ENCODE results near the gene GPC4.

Gene GPC4

GRCh38 chrX:133384454-133384853, 30.8 kb downstream of the GPC4 start:
- H3K4me1 ChIP-seq (ENCODE audit: control insufficient read depth in 1 of 2, insufficient read depth in 2 of 2, low read length in 2 of 2): peaks cover 0 to 9% of the 10 kb centered on the region in 2 donors
- no peaks in the 10 kb centered on the region for H3K36me3 ChIP-seq (ENCODE audit: control insufficient read depth in 1 of 2, insufficient read depth in 2 of 2, low read length in 2 of 2)
- H3K27me3 ChIP-seq (ENCODE audit: low read depth, low read length): no peaks in the 10 kb centered on the region
- H3K27ac ChIP-seq (ENCODE audit: low read length): no peak overlapping the region
- H3K9me3 ChIP-seq (ENCODE audit: control insufficient read depth in 1 of 2, low read length in 2 of 2): no peaks in the 10 kb centered on the region
- H3K4me3 ChIP-seq (ENCODE audit: low read depth in 1 of 2, low read length in 2 of 2): no peak overlapping the region

- no peak overlapping the region for H3K4me3 ChIP-seq (ENCODE audit: low read depth in 1 of 2, low read length in 2 of 2)
- no peaks in the 10 kb centered on the region for H3K36me3 ChIP-seq (ENCODE audit: control insufficient read depth in 1 of 2, insufficient read depth in 2 of 2, low read length in 2 of 2)
Observed at GRCh38 chrX:133380711-133381619, 34.3 kb downstream of the GPC4 start.

GRCh38 chrX:133376422-133376821, 38.9 kb downstream of the GPC4 start:
- Histone ChIP-seq H3K36me3 (ENCODE audit: control insufficient read depth in 1 of 2, insufficient read depth in 2 of 2, low read length in 2 of 2) (no peaks in the 10 kb centered on the region), H3K27ac (ENCODE audit: low read length) (no peak overlapping the region), H3K9me3 (ENCODE audit: control insufficient read depth in 1 of 2, low read length in 2 of 2) (no peaks in the 10 kb centered on the region), H3K27me3 (ENCODE audit: low read depth, low read length) (no peaks in the 10 kb centered on the region), H3K4me1 (ENCODE audit: control insufficient read depth in 1 of 2, insufficient read depth in 2 of 2, low read length in 2 of 2) (peaks cover 0 to 27% of the 10 kb centered on the region in 2 donors), H3K4me3 (ENCODE audit: low read depth in 1 of 2, low read length in 2 of 2) (no peak overlapping the region)

More at GRCh38 chrX:133380711-133381619, 34.3 kb downstream of the GPC4 start:
- H3K27ac ChIP-seq (ENCODE audit: low read length): no peak overlapping the region
- no peaks in the 10 kb centered on the region for H3K27me3 ChIP-seq (ENCODE audit: low read depth, low read length)
- H3K4me1 ChIP-seq (ENCODE audit: control insufficient read depth in 1 of 2, insufficient read depth in 2 of 2, low read length in 2 of 2): peaks cover 0 to 27% of the 10 kb centered on the region in 2 donors
- H3K9me3 ChIP-seq (ENCODE audit: control insufficient read depth in 1 of 2, low read length in 2 of 2): no peaks in the 10 kb centered on the region

- H3K36me3 ChIP-seq (ENCODE audit: control insufficient read depth in 1 of 2, insufficient read depth in 2 of 2, low read length in 2 of 2): no peaks in the 10 kb centered on the region
Observed at GRCh38 chrX:133375615-133376340, 39.5 kb downstream of the GPC4 start.

GRCh38 chrX:133374874-133375387, 40.4 kb downstream of the GPC4 start:
- H3K9me3 ChIP-seq (ENCODE audit: control insufficient read depth in 1 of 2, low read length in 2 of 2): no peaks in the 10 kb centered on the region
- H3K27ac ChIP-seq (ENCODE audit: low read length): no peak overlapping the region
- no peak overlapping the region for H3K4me3 ChIP-seq (ENCODE audit: low read depth in 1 of 2, low read length in 2 of 2)
- H3K4me1 ChIP-seq (ENCODE audit: control insufficient read depth in 1 of 2, insufficient read depth in 2 of 2, low read length in 2 of 2): peaks cover 2 to 24% of the 10 kb centered on the region in 2 donors
- no peaks in the 10 kb centered on the region for H3K36me3 ChIP-seq (ENCODE audit: control insufficient read depth in 1 of 2, insufficient read depth in 2 of 2, low read length in 2 of 2)
- H3K27me3 ChIP-seq (ENCODE audit: low read depth, low read length): no peaks in the 10 kb centered on the region

More at GRCh38 chrX:133375615-133376340, 39.5 kb downstream of the GPC4 start:
- H3K4me1 ChIP-seq (ENCODE audit: control insufficient read depth in 1 of 2, insufficient read depth in 2 of 2, low read length in 2 of 2): peaks cover 0 to 24% of the 10 kb centered on the region in 2 donors
- H3K27me3 ChIP-seq (ENCODE audit: low read depth, low read length): no peaks in the 10 kb centered on the region
- H3K27ac ChIP-seq (ENCODE audit: low read length): peak overlapping the region; percentile 39
- H3K4me3 ChIP-seq (ENCODE audit: low read depth in 1 of 2, low read length in 2 of 2): no peak overlapping the region
- H3K9me3 ChIP-seq (ENCODE audit: control insufficient read depth in 1 of 2, low read length in 2 of 2): no peaks in the 10 kb centered on the region

GRCh38 chrX:133373386-133374079, 41.8 kb downstream of the GPC4 start:
- Histone ChIP-seq H3K36me3 (ENCODE audit: control insufficient read depth in 1 of 2, insufficient read depth in 2 of 2, low read length in 2 of 2) (no peaks in the 10 kb centered on the region), H3K9me3 (ENCODE audit: control insufficient read depth in 1 of 2, low read length in 2 of 2) (no peaks in the 10 kb centered on the region), H3K27ac (ENCODE audit: low read length) (no peak overlapping the region), H3K4me3 (ENCODE audit: low read depth in 1 of 2, low read length in 2 of 2) (no peak overlapping the region), H3K27me3 (ENCODE audit: low read depth, low read length) (no peaks in the 10 kb centered on the region), H3K4me1 (ENCODE audit: control insufficient read depth in 1 of 2, insufficient read depth in 2 of 2, low read length in 2 of 2) (peaks cover 4 to 28% of the 10 kb centered on the region in 2 donors)

- Histone ChIP-seq H3K4me3 (ENCODE audit: low read depth in 1 of 2, low read length in 2 of 2) (no peak overlapping the region), H3K36me3 (ENCODE audit: control insufficient read depth in 1 of 2, insufficient read depth in 2 of 2, low read length in 2 of 2) (no peaks in the 10 kb centered on the region), H3K4me1 (ENCODE audit: control insufficient read depth in 1 of 2, insufficient read depth in 2 of 2, low read length in 2 of 2) (peaks cover 4 to 14% of the 10 kb centered on the region in 2 donors), H3K27me3 (ENCODE audit: low read depth, low read length) (no peaks in the 10 kb centered on the region), H3K9me3 (ENCODE audit: control insufficient read depth in 1 of 2, low read length in 2 of 2) (no peaks in the 10 kb centered on the region), H3K27ac (ENCODE audit: low read length) (no peak overlapping the region)
Observed at GRCh38 chrX:133370696-133371275, 44.5 kb downstream of the GPC4 start.

GRCh38 chrX:133369065-133369464, 46.2 kb downstream of the GPC4 start:
- H3K27ac ChIP-seq (ENCODE audit: low read length): no peak overlapping the region
- no peak overlapping the region for H3K4me3 ChIP-seq (ENCODE audit: low read depth in 1 of 2, low read length in 2 of 2)
- H3K9me3 ChIP-seq (ENCODE audit: control insufficient read depth in 1 of 2, low read length in 2 of 2): no peaks in the 10 kb centered on the region
- H3K27me3 ChIP-seq (ENCODE audit: low read depth, low read length): no peaks in the 10 kb centered on the region
- H3K36me3 ChIP-seq (ENCODE audit: control insufficient read depth in 1 of 2, insufficient read depth in 2 of 2, low read length in 2 of 2): no peaks in the 10 kb centered on the region
- peaks cover 4 to 17% of the 10 kb centered on the region in 2 donors for H3K4me1 ChIP-seq (ENCODE audit: control insufficient read depth in 1 of 2, insufficient read depth in 2 of 2, low read length in 2 of 2)

- Histone ChIP-seq H3K36me3 (ENCODE audit: control insufficient read depth in 1 of 2, insufficient read depth in 2 of 2, low read length in 2 of 2) (no peaks in the 10 kb centered on the region), H3K4me1 (ENCODE audit: control insufficient read depth in 1 of 2, insufficient read depth in 2 of 2, low read length in 2 of 2) (peaks cover 4 to 17% of the 10 kb centered on the region in 2 donors), H3K9me3 (ENCODE audit: control insufficient read depth in 1 of 2, low read length in 2 of 2) (no peaks in the 10 kb centered on the region), H3K4me3 (ENCODE audit: low read depth in 1 of 2, low read length in 2 of 2) (no peak overlapping the region), H3K27ac (ENCODE audit: low read length) (no peak overlapping the region), H3K27me3 (ENCODE audit: low read depth, low read length) (no peaks in the 10 kb centered on the region)
Observed at GRCh38 chrX:133366735-133367134, 48.6 kb downstream of the GPC4 start.

GRCh38 chrX:133365871-133366611, 49.2 kb downstream of the GPC4 start:
- Histone ChIP-seq H3K36me3 (ENCODE audit: control insufficient read depth in 1 of 2, insufficient read depth in 2 of 2, low read length in 2 of 2) (no peaks in the 10 kb centered on the region), H3K4me3 (ENCODE audit: low read depth in 1 of 2, low read length in 2 of 2) (no peak overlapping the region), H3K4me1 (ENCODE audit: control insufficient read depth in 1 of 2, insufficient read depth in 2 of 2, low read length in 2 of 2) (peaks cover 4 to 17% of the 10 kb centered on the region in 2 donors), H3K27ac (ENCODE audit: low read length) (no peak overlapping the region), H3K9me3 (ENCODE audit: control insufficient read depth in 1 of 2, low read length in 2 of 2) (no peaks in the 10 kb centered on the region), H3K27me3 (ENCODE audit: low read depth, low read length) (no peaks in the 10 kb centered on the region)
